GM06990 (cell line): ENCODE results near the gene DOK6.

Experiments
- DNase-seq: peaks from one replicate; pipeline ENCODE4 v3.0.0-alpha.2; 2011; ENCODE audit not compliant: insufficient read length; ENCODE audit errors: extremely low read depth
- H3K27me3 ChIP-seq: replicated peaks from 2 replicates; pipeline ENCODE4 v1.6.0; 2011; ENCODE audit warnings: low read length; ENCODE audit not compliant: control insufficient read depth, insufficient read depth
- H3K36me3 ChIP-seq: 2 replicates; pipeline ENCODE4 v1.5.1; 2011; ENCODE audit warnings: low read length; ENCODE audit not compliant: control insufficient read depth, insufficient read depth
- H3K4me3 ChIP-seq: replicated peaks from 2 replicates; pipeline ENCODE4 v1.5.1; 2011; ENCODE audit warnings: low read depth, mild to moderate bottlenecking, control low read depth, low read length
- CTCF ChIP-seq: IDR thresholded peaks from 2 replicates; pipeline ENCODE4 v1.5.1; 2011; ENCODE audit warnings: low read length, control low read depth, mild to moderate bottlenecking, inconsistent platforms; ENCODE audit not compliant: insufficient read depth, poor library complexity, severe bottlenecking

The DOK6 gene

GRCh38 chr18:69612242-69612641 is 211.6 kb downstream of the DOK6 start:
- Histone ChIP-seq H3K4me3 (no peak overlapping the region), H3K27me3 (no peaks in the 10 kb centered on the region), H3K36me3 (no peaks in the 10 kb centered on the region)
- no peak for TF ChIP-seq CTCF
- DNase-seq = no peak

GRCh38 chr18:69616114-69616513 is 215.4 kb downstream of the DOK6 start:
- no peak for DNase-seq
- no peak for TF ChIP-seq CTCF
- Histone ChIP-seq H3K4me3 (no peak overlapping the region), H3K27me3 (no peaks in the 10 kb centered on the region), H3K36me3 (no peaks in the 10 kb centered on the region)

- no peak for TF ChIP-seq CTCF
- Histone ChIP-seq H3K4me3 (no peak overlapping the region), H3K27me3 (no peaks in the 10 kb centered on the region), H3K36me3 (no peaks in the 10 kb centered on the region)
- no peak for DNase-seq
These were observed 216.7 kb downstream of the DOK6 start for GRCh38 chr18:69617408-69617807.

GRCh38 chr18:69617888-69618287 is 217.2 kb downstream of the DOK6 start:
- no peak overlapping the region for H3K4me3 ChIP-seq
- H3K36me3 ChIP-seq = no peaks in the 10 kb centered on the region
- no peaks in the 10 kb centered on the region for H3K27me3 ChIP-seq
- DNase-seq = no peak
- no peak for TF ChIP-seq CTCF

GRCh38 chr18:69622184-69622583 is 221.5 kb downstream of the DOK6 start:
- Histone ChIP-seq H3K27me3 (no peaks in the 10 kb centered on the region), H3K36me3 (no peaks in the 10 kb centered on the region), H3K4me3 (no peak overlapping the region)
- TF ChIP-seq CTCF = no peak
- DNase-seq = no peak

- TF ChIP-seq CTCF = no peak
- DNase-seq = no peak
- Histone ChIP-seq H3K27me3 (no peaks in the 10 kb centered on the region), H3K4me3 (no peak overlapping the region), H3K36me3 (no peaks in the 10 kb centered on the region)
These were observed 222.3 kb downstream of the DOK6 start for GRCh38 chr18:69622961-69623360.
